ENCODE data around the gene AK5.

Gene AK5

GRCh38 chr1:77281491-77282186 is at the start of gene AK5:
Gene AK5, plus strand, starts transcription at chr1:77282019. Its CDS starts 295 bp downstream, at chr1:77282314.
- CTCF ChIA-PET = interaction anchor here (1.2 to 1.8 kb wide), 5 partner anchors 12 to 295 kb away, joined by 3 to 8 read pairs (median 4); no protein-coding TSS in a partner anchor
- H3K4me3 ChIP-seq (ENCODE audit: low read depth, low read length) = peak within 1 kb of the TSS; percentile 79
- POLR2A ChIA-PET = interaction anchor here (0.6 kb wide), 1 partner anchor 222 kb away, joined by 3 read pairs; no protein-coding TSS in a partner anchor
- TF ChIP-seq CTCF (IDR thresholded peaks at IDR 0.05; ENCODE audit: insufficient read depth, low read length, missing control alignments) = peak; percentile 4
- no peak for DNase-seq (ENCODE audit: low read depth, low spot score)

- POLR2A ChIA-PET = no interaction called here
- no peak overlapping the region for H3K4me3 ChIP-seq (ENCODE audit: low read depth, low read length)
- no peak for DNase-seq (ENCODE audit: low read depth, low spot score)
- no peak for TF ChIP-seq CTCF (IDR thresholded peaks at IDR 0.05; ENCODE audit: insufficient read depth, low read length, missing control alignments)
- CTCF ChIA-PET = no interaction called here
Observed at GRCh38 chr1:77232829-77233228, 49.0 kb upstream of the AK5 start.

GRCh38 chr1:77234096-77234495 is 47.7 kb upstream of the AK5 start:
- TF ChIP-seq CTCF (IDR thresholded peaks at IDR 0.05; ENCODE audit: insufficient read depth, low read length, missing control alignments) = no peak
- CTCF ChIA-PET = no interaction called here
- POLR2A ChIA-PET = no interaction called here
- no peak overlapping the region for H3K4me3 ChIP-seq (ENCODE audit: low read depth, low read length)
- no peak for DNase-seq (ENCODE audit: low read depth, low spot score)

- TF ChIP-seq CTCF (IDR thresholded peaks at IDR 0.05; ENCODE audit: insufficient read depth, low read length, missing control alignments) = no peak
- no peak overlapping the region for H3K4me3 ChIP-seq (ENCODE audit: low read depth, low read length)
- POLR2A ChIA-PET = no interaction called here
- CTCF ChIA-PET = no interaction called here
- DNase-seq (ENCODE audit: low read depth, low spot score) = no peak
Observed at GRCh38 chr1:77234943-77235342, 46.9 kb upstream of the AK5 start.

- no peak overlapping the region for H3K4me3 ChIP-seq (ENCODE audit: low read depth, low read length)
- POLR2A ChIA-PET = no interaction called here
- no peak for DNase-seq (ENCODE audit: low read depth, low spot score)
- CTCF ChIA-PET = no interaction called here
- TF ChIP-seq CTCF (IDR thresholded peaks at IDR 0.05; ENCODE audit: insufficient read depth, low read length, missing control alignments) = no peak
Observed at GRCh38 chr1:77238462-77238861, 43.4 kb upstream of the AK5 start.

GRCh38 chr1:77239311-77239710 is 42.5 kb upstream of the AK5 start:
- H3K4me3 ChIP-seq (ENCODE audit: low read depth, low read length) = no peak overlapping the region
- ChIA-PET CTCF (no interaction called here), POLR2A (no interaction called here)
- DNase-seq (ENCODE audit: low read depth, low spot score) = no peak
- no peak for TF ChIP-seq CTCF (IDR thresholded peaks at IDR 0.05; ENCODE audit: insufficient read depth, low read length, missing control alignments)
